T1000 (cell line): ENCODE data around the gene SCN4A.
"Not testable (repeated sequence)": the region's sequence is repeated elsewhere in the genome, so short reads cannot be mapped to it uniquely, and the experiment has no call there.

Source experiments
- DNase-seq: peaks from one replicate; lab custom pipeline; 2025; ENCODE audit warnings: mixed read lengths; lab: John Stamatoyannopoulos, UW

SCN4A gene

GRCh38 chr17:63934183-63935112 lies 38.3 kb downstream of the SCN4A start:
- DNase-seq: no peak

DNA sequence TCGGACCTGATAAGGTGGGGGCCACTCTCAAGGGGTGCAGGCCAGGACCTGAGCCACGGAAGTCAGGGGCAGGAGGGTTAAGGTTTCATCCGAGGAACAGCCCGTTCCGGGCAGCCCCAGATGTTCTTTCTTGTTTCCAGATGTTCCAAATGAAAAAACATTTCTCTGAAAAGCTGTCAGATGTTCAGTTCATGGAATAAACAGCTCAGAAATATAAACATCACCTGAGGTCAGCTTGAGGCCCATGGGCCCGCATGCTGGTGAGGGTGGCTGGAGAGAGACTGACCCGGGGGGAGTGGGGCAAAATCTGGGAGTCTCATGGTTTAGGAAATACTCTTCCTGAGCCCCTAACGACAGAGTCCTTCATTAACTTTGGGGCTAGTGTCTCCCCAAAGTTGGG lies 39.1 kb downstream of the SCN4A start:
- no peak for DNase-seq

- DNase-seq: no peak
These were observed 40.0 kb downstream of the SCN4A start for GRCh38 chr17:63932721-63933120.

DNA sequence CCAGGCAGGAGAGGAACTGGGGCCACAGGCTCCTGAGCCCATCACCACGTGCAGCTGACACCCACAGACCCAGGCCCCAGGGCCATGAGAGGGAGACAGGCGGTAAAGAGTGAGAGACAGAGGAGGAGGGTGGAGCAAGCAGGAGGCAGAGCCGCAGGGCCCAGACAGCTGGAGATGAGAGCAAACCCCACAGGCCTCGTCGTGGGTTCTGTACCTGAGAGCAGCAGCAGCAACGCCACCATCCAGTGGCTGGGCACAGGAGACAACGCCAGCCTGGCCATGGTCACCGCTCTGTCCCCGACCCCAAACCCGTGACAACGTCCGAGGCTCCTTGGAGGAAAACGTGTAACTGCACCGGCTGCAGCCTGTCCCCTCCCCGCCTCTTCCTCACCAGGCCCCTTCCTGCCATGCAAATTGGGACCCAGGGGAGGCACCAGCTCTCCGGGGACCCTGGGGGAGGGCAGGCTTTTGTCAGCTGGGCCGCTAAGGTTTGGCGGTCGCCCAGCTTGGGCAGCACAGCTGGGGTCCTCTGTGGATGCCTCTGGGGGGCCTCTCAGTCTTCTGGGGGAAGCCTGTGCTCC lies 40.6 kb downstream of the SCN4A start, which contains the start of gene CD79B:
CD79B (minus strand) TSS at position 351 of the 581 bp plus-strand sequence; CDS start at position 281, 70 bp downstream.
- DNase-seq: no peak

DNA sequence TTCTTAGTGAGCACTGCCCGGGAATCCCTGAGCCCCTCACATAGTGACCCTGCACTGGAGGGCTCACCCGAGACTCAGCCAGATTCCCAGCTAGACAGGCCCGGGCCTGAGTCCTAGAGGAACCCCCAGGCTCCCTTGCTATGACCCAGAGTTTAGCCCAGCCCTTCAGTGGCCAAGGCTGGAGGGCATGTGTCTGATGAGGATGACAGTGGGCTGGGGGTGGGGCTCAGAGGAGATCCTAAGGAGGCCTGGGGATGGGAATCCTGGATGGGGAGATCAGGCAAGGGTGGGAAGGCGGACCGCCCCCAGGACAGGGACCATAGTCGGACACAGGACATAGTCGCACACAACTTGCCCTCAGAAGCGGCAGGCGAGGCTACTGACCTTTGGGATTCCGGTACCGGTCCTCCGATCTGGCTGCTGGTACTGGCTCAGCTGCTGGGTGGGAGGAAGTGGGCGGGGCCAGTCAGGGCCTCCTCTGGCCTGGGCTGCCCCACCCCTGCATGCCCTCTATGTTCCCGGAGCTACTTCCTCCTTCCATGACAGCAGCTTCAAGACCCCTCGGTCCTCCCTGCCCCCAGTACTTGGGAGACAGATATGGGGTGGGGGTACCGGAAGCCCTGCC lies 41.7 kb downstream of the SCN4A start:
- DNase-seq: no peak

DNA sequence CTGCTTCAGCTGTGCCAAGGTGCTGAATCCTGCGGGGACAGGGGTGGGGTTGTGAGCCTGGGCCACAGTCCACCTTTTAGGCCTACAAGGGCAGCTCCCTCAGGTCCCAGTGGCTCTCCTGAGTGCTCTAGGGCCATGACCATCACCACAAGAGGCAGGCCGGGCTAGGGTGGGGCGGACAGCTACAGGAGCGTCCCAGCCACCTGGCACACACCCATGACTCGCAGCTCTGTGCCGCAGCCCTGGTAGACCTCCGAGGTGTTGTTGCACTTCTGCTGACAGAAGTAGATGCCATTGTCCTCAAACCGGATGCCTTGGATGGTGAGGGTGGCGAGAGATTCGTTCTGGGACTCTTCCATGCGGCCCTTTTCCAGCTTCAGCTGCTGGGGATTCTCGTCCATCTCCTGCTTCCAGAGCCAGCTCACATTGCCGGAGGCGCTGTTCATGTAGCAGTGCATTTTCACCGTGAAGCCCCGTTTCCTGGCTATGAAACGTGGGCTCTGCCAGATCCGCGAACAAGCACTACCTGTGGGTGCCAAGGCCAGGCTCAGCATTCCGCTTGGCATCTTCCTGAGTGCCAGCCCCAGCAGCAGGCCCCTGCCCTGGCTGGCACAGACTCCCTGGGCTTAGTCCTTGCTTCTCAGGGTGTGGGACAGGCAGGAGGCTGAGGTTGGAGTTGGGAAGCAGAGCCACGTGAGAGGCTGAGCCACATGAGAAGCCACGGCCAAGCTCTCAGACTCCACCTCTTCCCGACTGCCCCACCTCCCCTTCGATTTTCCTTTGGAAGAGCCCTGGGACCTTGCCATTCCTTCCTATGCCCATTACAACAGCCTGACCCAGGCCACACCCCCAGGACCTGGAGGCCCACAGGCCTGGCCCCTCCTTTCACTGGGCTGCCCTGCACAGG lies 42.6 kb downstream of the SCN4A start:
- no peak for DNase-seq

DNA sequence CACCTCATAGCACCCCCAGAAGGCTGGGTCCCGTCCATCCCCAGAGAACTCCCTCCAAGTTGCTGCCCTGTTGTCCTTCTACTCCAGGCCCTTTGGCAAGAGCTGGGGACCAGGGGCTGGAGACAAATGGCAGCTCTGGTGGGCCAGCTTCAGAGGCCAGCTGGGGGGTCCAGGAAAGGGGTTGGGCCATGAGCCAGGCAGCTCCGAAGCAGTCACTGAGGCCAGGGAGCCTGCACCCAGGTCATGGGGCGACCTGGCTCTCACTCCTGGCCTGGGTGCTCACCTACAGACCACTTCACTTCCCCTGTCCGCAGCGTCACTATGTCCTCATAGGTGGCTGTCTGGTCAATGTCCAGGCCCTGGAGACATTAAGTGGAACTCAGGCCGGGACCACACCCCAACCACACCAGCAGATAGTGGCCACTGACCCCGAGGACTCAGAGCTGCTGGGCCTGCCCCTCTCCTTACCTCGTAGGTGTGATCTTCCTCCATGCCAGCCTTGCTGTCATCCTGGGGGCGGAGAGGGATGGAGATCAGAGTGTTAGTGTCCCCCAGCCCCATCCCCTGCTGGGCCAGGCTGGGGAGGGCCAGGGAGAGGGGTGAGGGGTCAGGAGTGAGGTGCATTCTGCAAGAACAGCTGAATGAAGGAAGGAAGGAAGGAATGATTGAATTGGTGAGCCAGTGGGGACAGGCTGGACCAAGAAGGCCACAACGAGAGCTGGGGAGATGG lies 43.6 kb downstream of the SCN4A start:
- DNase-seq: no peak

DNA sequence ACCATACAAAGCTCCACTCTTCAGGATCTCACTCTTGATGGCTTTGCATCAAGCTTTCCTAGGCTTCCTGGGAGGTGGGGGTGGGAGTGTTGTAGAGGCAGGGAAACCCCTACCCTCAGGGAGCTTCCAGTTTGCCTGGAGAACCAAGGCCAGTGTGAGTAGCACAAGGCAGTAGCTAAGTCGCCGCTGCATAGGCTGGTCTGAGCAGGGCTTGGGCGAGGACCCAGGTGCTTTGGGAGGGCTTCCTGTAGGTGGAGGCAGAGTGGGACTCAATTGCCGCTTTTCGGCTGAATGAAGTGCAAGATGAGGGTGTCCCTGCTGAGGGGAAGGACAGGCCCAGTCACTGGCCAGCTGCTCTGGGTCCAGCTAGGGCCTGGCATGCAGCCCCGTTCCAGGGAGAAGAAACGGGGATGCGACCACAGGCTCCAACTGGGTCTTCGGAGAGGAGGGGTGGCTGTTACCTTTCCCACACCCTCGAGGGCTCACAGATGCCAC lies 44.5 kb downstream of the SCN4A start:
- no peak for DNase-seq

GRCh38 chr17:63927464-63928171 lies 45.1 kb downstream of the SCN4A start:
- DNase-seq: no peak

DNA sequence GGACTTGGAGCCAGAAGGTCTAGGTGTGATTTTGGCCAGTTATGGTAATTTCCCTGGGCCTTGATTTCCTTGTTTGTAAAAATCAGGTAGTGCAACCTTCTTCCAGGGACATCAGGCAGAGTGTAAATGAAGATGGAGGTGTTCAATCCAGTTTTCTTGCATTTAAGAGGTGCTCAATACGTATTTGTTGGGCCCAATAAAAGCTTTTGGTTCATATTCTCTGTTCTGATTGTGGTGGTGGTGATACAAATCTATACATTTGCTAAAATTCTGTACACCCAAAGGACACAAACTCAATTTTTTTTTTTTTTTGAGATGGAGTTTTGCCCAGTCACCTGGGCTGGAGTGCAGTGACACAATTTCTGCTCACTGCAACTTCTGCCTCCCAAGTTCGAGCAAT lies 46.6 kb downstream of the SCN4A start:
- DNase-seq: no peak

- DNase-seq: no peak
These were observed 47.1 kb downstream of the SCN4A start for GRCh38 chr17:63925615-63926014.

- not testable (repeated sequence) for DNase-seq
These were observed 50.3 kb downstream of the SCN4A start for GRCh38 chr17:63922402-63922801.

DNA sequence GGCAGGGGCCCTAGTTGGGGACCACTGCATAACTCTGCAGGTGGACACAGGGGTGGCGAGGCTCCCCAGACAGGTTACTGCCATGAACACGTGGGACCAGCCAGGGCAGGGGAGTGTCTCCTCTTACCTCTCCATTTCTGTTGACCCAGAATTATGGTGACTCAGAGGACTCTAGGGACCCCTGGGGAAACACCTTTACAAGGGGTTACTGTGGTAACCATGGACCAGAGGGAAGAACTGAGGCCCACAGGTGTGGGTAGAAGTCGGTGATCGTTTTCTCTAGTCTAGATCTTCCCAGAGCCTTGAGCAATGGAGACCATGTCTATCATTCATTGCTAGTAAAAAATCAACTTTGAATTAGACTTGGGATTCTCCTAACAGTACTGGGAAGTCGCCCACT lies 51.9 kb downstream of the SCN4A start:
- not testable (repeated sequence) for DNase-seq

DNA sequence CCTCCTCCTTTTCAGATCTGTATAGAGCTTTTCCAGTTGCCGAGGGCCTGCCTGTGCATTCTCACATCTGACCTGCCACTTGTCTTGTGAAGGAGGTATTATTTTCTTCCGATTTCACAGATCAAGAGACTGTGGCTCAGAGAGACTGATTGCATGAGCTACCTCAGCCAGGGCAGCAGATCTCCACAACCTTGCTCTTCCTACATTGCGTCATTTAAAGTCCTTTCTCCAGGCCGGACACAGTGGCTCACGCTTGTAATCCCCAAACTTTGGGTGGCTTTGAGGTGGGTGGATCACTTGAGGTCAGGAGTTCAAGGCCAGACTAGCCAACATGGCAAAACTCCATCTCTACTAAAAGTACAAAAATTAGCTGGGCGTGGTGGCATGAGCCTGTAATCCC lies 52.7 kb downstream of the SCN4A start:
- not testable (repeated sequence) for DNase-seq

- peak; percentile 48 for DNase-seq
These were observed 53.4 kb downstream of the SCN4A start for GRCh38 chr17:63919311-63919723.

DNA sequence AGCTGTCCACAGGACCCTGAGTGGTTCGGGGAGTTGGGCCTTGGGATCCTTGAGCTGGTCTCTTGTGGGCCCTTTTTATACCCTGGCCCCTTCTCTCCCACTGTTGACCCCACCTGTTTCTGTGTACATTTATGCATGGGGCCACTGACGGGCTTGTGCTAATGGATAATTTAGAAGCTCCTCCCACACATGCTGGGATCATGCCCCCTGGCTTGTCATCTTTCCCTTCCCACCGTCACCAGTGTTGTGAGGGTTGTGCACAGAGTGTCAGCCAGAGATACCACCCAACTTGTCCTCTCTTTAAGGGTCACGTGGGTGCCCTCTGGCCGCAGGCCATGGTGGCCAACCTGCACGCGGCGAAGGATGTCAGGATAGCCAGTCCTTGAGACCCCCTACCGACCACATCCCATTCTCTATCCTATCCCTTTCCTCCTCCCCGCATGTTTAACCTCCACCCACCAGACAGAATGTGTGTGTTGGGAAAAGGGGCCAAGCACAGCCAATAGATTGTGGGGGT lies 53.9 kb downstream of the SCN4A start, which contains the start of gene GH1:
GH1 (minus strand) TSS at position 51 of the 517 bp plus-strand sequence. CDS start 63 bp downstream, outside the sequence.
- not testable (repeated sequence) for DNase-seq

GRCh38 chr17:63918305-63918704 lies 54.4 kb downstream of the SCN4A start:
- DNase-seq: no peak

GRCh38 chr17:63917646-63918045 lies 55.1 kb downstream of the SCN4A start:
- DNase-seq: no peak

- not testable (repeated sequence) for DNase-seq
These were observed 55.5 kb downstream of the SCN4A start for GRCh38 chr17:63917206-63917605.
